HG02678 (cell line): ENCODE measurements around the gene NAXD.

ENCODE experiments used
- ATAC-seq: cut with Tn5 transposase; IDR thresholded peaks from one replicate; pipeline ENCODE4 v1.9.1; 2021; ENCODE audit warnings: mild to moderate bottlenecking, moderate library complexity; ENCODE audit not compliant: unreplicated experiment

NAXD gene

GRCh38 chr13:110643324-110643723, 28.0 kb downstream of the NAXD start:
- no peak for ATAC-seq

- ATAC-seq: no peak
These were observed 28.6 kb downstream of the NAXD start for GRCh38 chr13:110643768-110644421.

GRCh38 chr13:110644892-110645521, 29.7 kb downstream of the NAXD start:
- ATAC-seq: peak; percentile 88

- ATAC-seq: no peak
These were observed 30.4 kb downstream of the NAXD start for GRCh38 chr13:110645750-110646149.

- ATAC-seq: no peak
These were observed 31.4 kb downstream of the NAXD start for GRCh38 chr13:110646442-110647364.

GRCh38 chr13:110647365-110647737, 32.0 kb downstream of the NAXD start:
- no peak for ATAC-seq

GRCh38 chr13:110648146-110648819, 32.9 kb downstream of the NAXD start:
- ATAC-seq: no peak

GRCh38 chr13:110648848-110649421, 33.6 kb downstream of the NAXD start:
- ATAC-seq: no peak

GRCh38 chr13:110649551-110649950, 34.2 kb downstream of the NAXD start:
- no peak for ATAC-seq

GRCh38 chr13:110650436-110650835, 35.1 kb downstream of the NAXD start:
- no peak for ATAC-seq

GRCh38 chr13:110651271-110651670, 35.9 kb downstream of the NAXD start:
- no peak for ATAC-seq

- ATAC-seq: no peak
These were observed 36.4 kb downstream of the NAXD start for GRCh38 chr13:110651726-110652230.

GRCh38 chr13:110652231-110652730, 36.9 kb downstream of the NAXD start:
- peak; percentile 49 for ATAC-seq

- peak; percentile 31 for ATAC-seq
These were observed 37.4 kb downstream of the NAXD start for GRCh38 chr13:110652764-110653163.

- no peak for ATAC-seq
These were observed 37.9 kb downstream of the NAXD start for GRCh38 chr13:110653271-110653670.

GRCh38 chr13:110653851-110654250, 38.5 kb downstream of the NAXD start:
- no peak for ATAC-seq

GRCh38 chr13:110657196-110657595, 41.9 kb downstream of the NAXD start:
- no peak for ATAC-seq

GRCh38 chr13:110658218-110658911, 43.0 kb downstream of the NAXD start:
- ATAC-seq: peak; percentile 89

- no peak for ATAC-seq
These were observed 45.9 kb downstream of the NAXD start for GRCh38 chr13:110661256-110661655.

GRCh38 chr13:110662091-110662490, 46.7 kb downstream of the NAXD start:
- no peak for ATAC-seq
